Heart left ventricle (tissue), 11 donors: ENCODE data around the gene PRPF8. TPM values are rescaled to one million over a fixed set of nuclear protein-coding genes. Genes with fewer than 3 reads are reported as not detected.

Experiments
- microRNA counts, 2 donors: library from miRNA; unstranded; fragments of <30 nt; microRNA quantifications; one replicate each; lab custom pipeline; 2016
- polyA plus RNA-seq, 2 donors: library from polyadenylated mRNA; stranded (reverse); fragments of 200-250 nt; gene quantifications; one replicate each; pipeline ENCODE4 v1.2.3, GENCODE V29; 2013
- total RNA-seq, 9 donors: library from RNA; depleted of rRNA in 2 of 9; stranded (reverse); fragments of >200 nt in 2 of 9; fragmentation: NEBNext Ultra II Directional in 3 of 9; extraction: Animal tissue kit (Norgen Biotek cat#: 25700) in 3 of 9; gene quantifications; one replicate each; pipeline versions ENCODE4 v1.1.0 to v1.2.4, GENCODE V29; 2016 to 2023
- donor health status: ischemic (EF 13 %, LVEDD 7.1; RV severe dilation, severe dysfunction).
- donor health status: healthy with polysubstance abuse.
- donor health status: DM: no; HTN: yes; CAD: no.
- donor health status: DM: no; HTN: no; CAD: no.
- donor health status: ischemic (EF 25% LVEDD 5.7; RV mildly dilated, moderate dysfunction).
- donor health status: healthy.
- donor health status: DM: yes; HTN: yes; CAD: no.
- donor health status: PGD.
- donor health status: nonischemic (EF 23%, LVEDD 6.1; RV moderate dilation, normal function).

Gene PRPF8
- total and polyA plus RNA-seq, 11 donors = 70.1 to 195 (median 145) TPM

MicroRNA genes within 50 kb of the gene (microRNA counts, 767-probe panel; counts per million panel counts)
- microRNA hsa-miR-22-3p (lab: Ali Mortazavi, UCI) = 4,338 to 4,635 counts per million in 2 donors

Other genes starting within 250 kb of the PRPF8 start
- 10 to 100 TPM; 28.8 to 47.0 (median 42.2) TPM for gene CRK, start 228.6 kb downstream of the PRPF8 start, total RNA-seq
- 10 to 100 TPM; 17.0 to 49.0 TPM for gene CRK, start 228.6 kb downstream of the PRPF8 start, polyA plus RNA-seq
- gene MYO1C, start 192.2 kb downstream of the PRPF8 start, total RNA-seq = 100 to 1,000 TPM; 127 to 259 (median 174) TPM
- gene MYO1C, start 192.2 kb downstream of the PRPF8 start, polyA plus RNA-seq = 100 to 1,000 TPM in 1 of 2 donors, 10 to 100 TPM in 1; 89.6 to 188 TPM
- gene INPP5K, start 168.3 kb downstream of the PRPF8 start, total RNA-seq = 100 to 1,000 TPM in 1 of 9 donors, 10 to 100 TPM in 8; 28.4 to 128 (median 33.4) TPM
- 10 to 100 TPM; 21.9 to 68.4 TPM for gene INPP5K, start 168.3 kb downstream of the PRPF8 start, polyA plus RNA-seq
- gene PITPNA, start 122.1 kb downstream of the PRPF8 start, total RNA-seq = 10 to 100 TPM; 38.1 to 70.2 (median 50.6) TPM
- 10 to 100 TPM; 10.1 to 61.7 TPM for gene PITPNA, start 122.1 kb downstream of the PRPF8 start, polyA plus RNA-seq
- gene SLC43A2, start 56.0 kb downstream of the PRPF8 start, total RNA-seq = 10 to 100 TPM in 3 of 9 donors, 1 to 10 TPM in 6; 4.1 to 29.1 (median 7.1) TPM
- gene SLC43A2, start 56.0 kb downstream of the PRPF8 start, polyA plus RNA-seq = 1 to 10 TPM; 1.4 to 6.8 TPM
- 10 to 100 TPM in 7 of 9 donors, 1 to 10 TPM in 2; 7.4 to 25.9 (median 12.9) TPM for gene SCARF1, start 39.1 kb downstream of the PRPF8 start, total RNA-seq
- gene SCARF1, start 39.1 kb downstream of the PRPF8 start, polyA plus RNA-seq = 1 to 10 TPM; 9.0 to 9.1 TPM
- gene RILP, start 35.0 kb downstream of the PRPF8 start, total RNA-seq = 100 to 1,000 TPM in 2 of 9 donors, 10 to 100 TPM in 7; 41.9 to 130 (median 60.1) TPM
- 100 to 1,000 TPM in 1 of 2 donors, 10 to 100 TPM in 1; 37.6 to 124 TPM for gene RILP, start 35.0 kb downstream of the PRPF8 start, polyA plus RNA-seq
- 1 to 10 TPM; 1.5 to 6.1 (median 2.3) TPM for gene TLCD2, start 25.5 kb upstream of the PRPF8 start, total RNA-seq
- gene TLCD2, start 25.5 kb upstream of the PRPF8 start, polyA plus RNA-seq = 1 to 10 TPM; 1.5 to 3.3 TPM
- 10 to 100 TPM in 4 of 9 donors, 1 to 10 TPM in 5; 7.2 to 29.0 (median 9.3) TPM for gene WDR81, start 39.8 kb upstream of the PRPF8 start, total RNA-seq
- gene WDR81, start 39.8 kb upstream of the PRPF8 start, polyA plus RNA-seq = 10 to 100 TPM in 1 of 2 donors, 1 to 10 TPM in 1; 9.1 to 12.5 TPM
- 1 to 10 TPM in 2 of 9 donors, under 1 TPM in 6, not detected in 1; 0.25 to 1.8 (median 0.77) TPM for gene SERPINF2, start 58.0 kb upstream of the PRPF8 start, total RNA-seq
- gene SERPINF2, start 58.0 kb upstream of the PRPF8 start, polyA plus RNA-seq = 1 to 10 TPM in 1 of 2 donors, under 1 TPM in 1; 0.65 to 1.4 TPM
- 100 to 1,000 TPM in 5 of 9 donors, 10 to 100 TPM in 4; 67.5 to 460 (median 103) TPM for gene SERPINF1, start 77.2 kb upstream of the PRPF8 start, total RNA-seq
- 100 to 1,000 TPM; 101 to 125 TPM for gene SERPINF1, start 77.2 kb upstream of the PRPF8 start, polyA plus RNA-seq
- gene SMYD4, start 145.0 kb upstream of the PRPF8 start, total RNA-seq = 10 to 100 TPM in 3 of 9 donors, 1 to 10 TPM in 6; 5.2 to 15.9 (median 8.3) TPM
- gene SMYD4, start 145.0 kb upstream of the PRPF8 start, polyA plus RNA-seq = 1 to 10 TPM; 5.6 to 6.5 TPM
- gene RPA1, start 145.1 kb upstream of the PRPF8 start, total RNA-seq = 10 to 100 TPM; 20.1 to 87.4 (median 64.6) TPM
- 10 to 100 TPM; 10.4 to 35.0 TPM for gene RPA1, start 145.1 kb upstream of the PRPF8 start, polyA plus RNA-seq